Stimulated activated CD8-positive, alpha-beta memory T cell treated with anti-CD3 and anti-CD28 coated beads, Interleukin-2, amount 100 ng/mL, for 48 hours (primary cell): ENCODE data around the gene UFM1.
"Not testable (repeated sequence)": the region's sequence is repeated elsewhere in the genome, so short reads cannot be mapped to it uniquely, and the experiment has no call there.

Source experiments
- DNase-seq, 2 donors: peaks; one replicate each; pipeline ENCODE4 v3.0.0-alpha.2; 2020; ENCODE audit warnings: low read depth in 2 of 2

UFM1 gene

DNA sequence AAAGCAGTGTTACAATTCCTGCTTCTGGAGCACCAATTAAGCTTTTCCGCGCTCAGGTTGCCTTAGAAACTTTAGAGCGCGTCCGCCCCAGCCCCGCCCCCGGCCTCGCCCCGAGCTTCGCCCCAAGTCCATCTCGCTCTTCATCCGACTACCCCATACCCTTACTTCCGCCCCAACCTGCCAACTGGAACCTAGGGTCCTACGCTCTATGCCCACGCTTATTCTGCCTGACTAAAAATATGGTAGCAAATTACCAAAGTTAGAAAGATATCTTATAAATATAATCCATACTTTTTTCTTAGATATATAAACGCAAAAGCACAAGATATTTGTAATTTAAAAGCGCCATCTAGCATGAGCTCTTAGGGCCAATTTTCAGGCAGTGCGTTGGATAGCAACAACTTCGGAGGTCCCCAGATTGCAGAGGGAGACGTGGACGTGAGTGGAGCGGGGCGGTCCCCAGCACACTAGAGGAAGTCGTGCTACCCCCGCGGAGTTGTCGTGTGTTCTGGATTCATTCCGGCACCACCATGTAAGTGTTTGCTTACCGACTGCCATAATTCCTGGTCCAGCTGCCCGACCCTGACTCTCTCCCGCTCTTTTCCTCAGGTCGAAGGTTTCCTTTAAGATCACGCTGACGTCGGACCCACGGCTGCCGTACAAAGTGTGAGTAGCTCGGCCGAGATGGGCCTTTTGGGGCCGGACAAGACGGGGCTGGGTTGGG lies at the start of gene UFM1:
TSS of gene UFM1 (plus strand) at position 462 of the 724 bp plus-strand sequence. CDS start at position 531, 69 bp downstream.
- peak; percentile 72 to 78 for DNase-seq

DNA sequence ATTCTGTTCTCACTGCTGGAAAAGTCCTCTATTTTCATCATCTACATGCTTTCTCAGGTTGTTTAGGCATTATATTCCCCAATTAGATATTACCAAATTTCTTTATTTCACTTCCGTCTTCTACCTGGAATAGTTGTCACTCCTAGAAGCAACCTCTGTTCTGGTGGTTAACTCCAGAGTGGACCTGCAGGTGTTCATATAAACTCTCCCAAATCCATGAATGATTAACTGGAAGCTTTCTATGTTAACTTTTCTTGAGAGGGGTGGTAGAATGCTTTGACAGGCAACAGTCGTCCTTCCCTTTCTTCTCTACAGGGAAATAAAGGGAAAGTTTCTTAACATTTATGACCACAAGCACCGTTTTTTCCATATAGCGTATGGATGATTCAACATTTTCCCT lies 48.4 kb upstream of the UFM1 start:
- no peak for DNase-seq

DNA sequence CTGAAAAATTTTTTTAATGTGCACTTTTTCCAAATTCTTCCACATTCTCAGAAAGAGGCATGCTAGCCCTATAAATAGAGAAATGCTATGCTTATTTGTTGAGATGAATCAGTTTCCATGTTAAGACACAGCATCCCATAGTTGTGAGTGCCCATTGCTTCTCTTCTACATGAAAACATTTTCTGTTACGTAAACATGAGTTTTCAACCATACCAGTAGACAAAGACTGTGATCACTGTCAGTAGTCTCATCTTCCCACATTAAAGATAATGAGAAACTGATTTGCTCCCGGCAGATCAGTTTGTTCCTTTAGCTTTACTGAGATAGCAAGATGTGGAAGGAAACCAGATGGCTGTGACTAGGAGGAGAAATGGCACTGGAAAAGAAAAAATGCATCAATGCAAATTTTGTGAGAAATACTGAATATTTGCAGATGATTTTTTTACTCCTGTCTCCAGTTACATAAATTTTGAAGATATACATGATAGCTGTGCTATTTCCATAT lies 45.8 kb upstream of the UFM1 start:
- DNase-seq: no peak

DNA sequence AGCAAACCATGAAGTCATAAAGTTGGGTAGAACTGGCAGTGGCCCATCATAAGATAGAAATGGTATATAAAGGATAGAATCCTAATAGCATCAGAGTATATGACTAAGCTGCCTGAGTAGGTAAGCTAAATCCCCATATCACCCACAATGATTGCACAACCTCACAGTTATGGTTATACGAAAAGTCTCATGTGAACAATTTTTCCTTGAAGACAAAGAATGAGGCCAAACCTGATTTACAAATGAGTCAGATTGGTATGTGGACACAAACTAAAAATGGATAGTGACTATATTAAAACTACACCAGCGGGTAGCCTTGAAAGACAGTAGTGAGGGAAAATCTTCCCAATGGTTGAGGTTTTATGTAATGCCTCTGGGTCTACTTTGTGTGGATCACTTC lies 40.9 kb upstream of the UFM1 start:
- DNase-seq: no peak

DNA sequence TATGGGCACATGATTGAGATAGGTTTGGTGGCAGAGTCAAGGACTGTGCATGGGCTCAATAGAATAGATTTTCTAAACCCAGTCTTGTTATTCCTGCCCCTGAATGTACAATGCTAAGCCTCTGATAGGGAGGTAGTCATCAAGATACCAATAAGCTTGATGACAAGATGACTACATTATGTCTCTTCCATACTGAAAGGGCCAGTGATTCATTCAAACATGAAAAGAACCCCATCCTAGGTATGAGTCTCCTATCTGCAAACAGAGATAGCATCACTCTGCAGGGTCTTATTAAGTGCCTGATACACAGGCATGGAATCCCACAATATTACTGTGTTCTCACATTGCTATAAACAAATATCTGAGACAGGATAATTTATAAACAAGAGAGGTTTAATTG lies 40.3 kb upstream of the UFM1 start:
- no peak for DNase-seq

DNA sequence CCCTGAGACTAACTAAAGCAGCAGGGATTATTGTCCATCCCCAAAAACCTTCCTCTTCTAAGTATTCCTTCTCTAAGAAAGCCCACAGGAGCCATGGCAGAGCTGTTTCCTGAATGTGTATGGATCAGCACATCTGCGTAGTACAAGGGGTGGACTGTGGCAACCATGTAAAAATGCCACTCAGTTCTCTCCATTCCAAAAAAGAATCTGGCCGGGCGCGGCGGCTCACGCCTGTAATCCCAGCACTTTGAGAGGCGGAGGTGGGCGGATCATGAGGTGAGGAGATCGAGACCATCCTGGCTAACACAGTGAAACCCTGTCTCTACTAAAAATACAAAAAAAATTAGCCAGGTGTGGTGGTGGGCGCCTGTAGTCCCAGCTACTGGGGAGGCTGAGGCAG lies 38.5 kb upstream of the UFM1 start:
- not testable (repeated sequence) for DNase-seq

DNA sequence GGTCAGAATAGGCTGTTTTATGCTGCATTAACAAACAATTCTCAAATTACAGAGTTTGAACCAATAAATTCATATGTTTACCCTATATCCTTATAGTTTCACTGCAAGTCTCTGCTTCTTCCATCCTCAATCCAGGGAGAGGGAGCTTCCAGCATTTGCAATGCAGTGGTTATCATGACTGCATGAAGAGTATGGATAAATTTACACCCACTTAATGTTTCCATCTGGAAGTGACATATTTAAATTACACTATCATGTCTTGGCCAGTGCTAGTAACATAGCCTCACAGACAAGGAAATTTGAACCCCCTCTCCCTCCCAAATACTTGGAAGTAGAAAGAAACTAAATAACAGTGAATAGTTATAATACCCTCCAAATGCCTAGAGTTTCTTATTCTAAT lies 33.5 kb upstream of the UFM1 start:
- DNase-seq: no peak

DNA sequence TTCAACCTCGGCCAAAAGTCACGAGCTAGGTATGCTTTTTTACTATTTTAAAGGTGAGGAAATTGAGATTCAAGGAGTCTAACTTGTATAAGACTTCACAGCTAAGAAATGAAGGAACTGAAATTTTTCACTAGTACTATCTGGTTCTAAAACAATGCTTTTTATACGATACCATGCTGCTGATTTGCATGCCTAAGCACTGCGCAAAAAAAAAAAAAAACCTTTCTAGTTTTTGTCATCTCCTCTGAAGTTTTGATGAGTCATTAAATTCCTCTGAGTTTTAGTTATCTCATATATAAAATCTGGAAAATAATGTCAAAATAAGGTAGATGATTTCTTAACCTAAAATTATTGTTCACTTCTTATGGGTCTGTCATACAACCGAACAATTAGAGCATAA lies 28.0 kb upstream of the UFM1 start:
- no peak for DNase-seq

DNA sequence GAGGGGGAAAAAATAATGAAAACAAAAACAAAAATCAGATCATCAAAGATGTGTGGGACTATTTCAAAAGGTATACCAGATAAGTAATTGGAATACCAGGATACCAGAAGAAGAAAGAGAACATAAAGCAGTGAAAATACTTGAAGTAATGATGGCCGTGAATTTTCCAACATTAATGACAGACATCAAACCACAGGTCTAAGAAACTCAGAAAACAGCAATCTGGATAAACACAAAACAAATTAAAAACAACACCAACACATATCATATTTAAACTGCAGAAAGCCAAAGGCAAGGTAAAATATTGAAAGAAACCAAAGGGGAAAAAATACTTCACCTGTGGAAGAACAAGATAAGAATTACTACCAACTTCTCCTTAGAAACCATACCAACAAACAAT lies 24.2 kb upstream of the UFM1 start:
- DNase-seq: no peak

DNA sequence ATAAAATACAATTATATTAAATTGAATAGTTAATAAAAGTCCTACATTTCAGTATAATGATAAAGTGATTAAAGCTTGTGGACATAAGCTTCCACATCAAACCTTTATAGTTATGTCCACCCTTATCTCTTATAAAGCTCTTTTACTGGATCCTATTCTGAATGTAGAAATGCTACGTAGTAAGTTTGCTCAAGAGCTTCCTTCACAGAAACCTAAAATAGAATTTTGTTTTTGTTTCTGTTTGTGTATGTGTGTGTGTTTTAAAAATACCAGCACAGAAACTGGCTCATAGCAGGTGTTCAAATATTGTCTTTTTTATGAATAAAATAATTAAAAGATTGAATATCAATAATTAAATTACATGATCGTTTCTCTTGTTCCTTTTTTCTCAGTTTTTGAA lies 21.0 kb upstream of the UFM1 start:
- no peak for DNase-seq

DNA sequence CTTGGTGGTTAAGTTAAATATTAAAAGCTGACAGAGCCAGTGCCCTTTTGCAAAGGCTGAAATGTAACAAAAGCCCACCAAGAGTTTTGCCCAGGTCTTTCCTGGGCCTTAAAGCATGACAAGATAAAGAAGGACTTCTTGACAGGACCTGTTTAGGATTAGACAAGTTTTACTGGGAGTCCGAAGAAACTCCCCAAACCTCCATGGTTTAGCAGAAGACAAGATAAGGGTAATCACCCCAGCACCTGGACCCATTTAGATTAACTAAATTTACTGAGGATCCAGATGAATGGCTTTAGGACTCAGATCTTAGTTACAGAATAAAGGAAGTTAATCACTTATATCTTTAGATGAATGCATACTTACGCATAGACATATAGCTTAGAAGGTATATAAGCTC lies 14.8 kb upstream of the UFM1 start:
- DNase-seq: no peak

DNA sequence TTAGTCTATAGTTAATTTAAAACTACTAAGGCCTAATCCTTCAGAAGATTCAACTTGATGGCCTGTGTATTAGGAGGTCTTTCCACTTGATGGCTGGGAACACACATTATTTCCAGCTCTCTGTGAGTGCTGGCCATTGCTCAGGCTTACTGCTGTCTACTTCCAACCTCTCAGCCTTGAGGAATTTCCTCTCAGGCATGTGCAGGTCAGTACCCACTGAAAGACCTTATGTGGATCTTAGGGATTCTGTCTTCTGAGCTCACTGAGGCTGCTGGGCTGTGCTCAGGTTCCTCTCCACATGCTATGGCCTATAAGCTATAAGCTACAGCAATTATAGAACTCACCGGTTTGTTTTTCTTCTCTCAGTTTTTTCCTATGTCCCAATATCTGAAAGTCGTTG lies 11.6 kb upstream of the UFM1 start:
- no peak for DNase-seq

DNA sequence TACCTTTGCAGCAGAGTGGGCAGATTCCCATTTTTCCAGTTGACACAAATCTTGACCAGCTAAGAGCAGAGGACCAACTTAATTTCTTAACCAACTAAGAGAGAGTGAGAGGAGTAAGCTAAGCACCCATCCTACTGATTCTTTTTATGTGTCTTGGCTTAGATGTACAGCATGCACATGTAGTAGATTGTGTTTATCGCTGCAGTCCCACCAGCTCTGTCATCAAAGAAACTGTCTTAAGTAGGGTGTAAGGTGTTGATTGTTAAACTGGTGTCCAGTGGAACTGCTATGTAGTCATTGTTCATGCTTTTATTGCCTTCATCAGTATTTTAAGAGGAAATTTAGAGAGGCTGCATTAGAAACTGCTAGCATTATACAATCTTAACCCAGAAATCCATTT lies 9.0 kb upstream of the UFM1 start:
- DNase-seq: no peak

DNA sequence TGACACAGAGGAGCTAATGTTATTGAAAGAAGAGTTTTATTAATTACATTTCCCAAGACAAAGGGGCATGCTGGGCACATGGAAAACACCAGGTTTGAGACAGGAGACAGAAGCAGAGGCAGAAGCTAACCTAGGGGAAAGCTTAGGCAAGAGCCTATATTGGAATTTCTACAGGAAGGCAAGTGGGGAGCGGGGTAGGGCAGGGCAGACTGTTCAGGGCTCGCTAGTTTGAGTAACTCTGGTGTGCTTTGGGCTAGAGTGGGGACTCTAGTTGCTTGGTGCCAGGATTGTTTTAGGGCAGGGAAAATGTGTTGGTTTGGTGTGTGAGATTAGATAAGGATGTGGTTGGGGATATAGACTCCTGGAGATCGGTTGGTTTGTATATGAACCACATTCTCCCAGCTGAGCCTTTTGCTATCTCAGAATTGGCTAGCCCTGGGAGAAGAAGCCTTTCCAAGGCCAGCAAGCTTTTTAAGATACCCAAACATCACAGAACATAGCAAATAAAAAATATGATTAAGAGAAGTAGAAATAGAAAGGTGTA lies 8.4 kb upstream of the UFM1 start:
- no peak for DNase-seq

DNA sequence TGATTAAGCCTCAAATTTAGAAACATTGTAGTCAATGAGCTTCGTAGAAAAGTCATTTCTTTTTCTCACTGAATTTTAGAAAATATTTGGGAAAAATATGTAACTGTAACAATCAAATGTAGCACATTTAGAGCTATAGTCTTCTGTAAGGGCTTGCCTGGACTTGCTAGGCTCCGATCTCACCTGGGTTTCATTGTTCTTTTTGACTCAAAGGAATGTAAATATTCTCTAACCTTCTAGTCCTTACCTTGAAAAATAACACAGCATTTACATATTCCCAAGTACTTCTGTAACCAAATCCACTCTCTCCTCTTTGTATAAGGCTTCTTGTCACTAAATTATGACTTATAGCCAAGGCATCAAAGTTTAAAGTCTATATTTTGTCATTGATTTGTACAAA lies 2.9 kb upstream of the UFM1 start:
- DNase-seq: no peak

DNA sequence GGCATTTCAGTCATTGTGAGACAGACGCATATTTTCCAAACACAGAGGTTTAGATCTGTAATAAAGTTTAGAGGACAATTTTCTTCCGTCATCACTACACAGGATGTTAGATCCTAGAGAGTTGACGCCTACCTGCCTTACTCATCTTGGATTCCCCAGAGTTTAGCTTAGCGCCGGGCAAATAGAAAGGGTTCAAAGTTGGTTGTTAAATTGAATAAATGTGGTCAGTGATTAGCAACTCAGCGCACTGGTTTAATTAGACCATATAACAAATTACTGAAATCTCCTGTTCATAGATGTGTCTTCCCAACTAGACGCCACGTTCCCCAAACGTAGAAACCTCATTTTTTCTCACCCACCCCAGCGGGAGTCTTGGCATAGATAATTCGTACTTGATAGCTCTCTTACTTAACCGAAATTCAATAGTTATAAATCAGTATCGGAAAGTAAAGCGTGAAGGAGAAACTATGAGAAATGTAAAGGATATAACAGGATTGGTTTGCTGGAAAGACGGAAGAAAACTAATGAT lies 726 bp upstream of the UFM1 start:
- DNase-seq: no peak

DNA sequence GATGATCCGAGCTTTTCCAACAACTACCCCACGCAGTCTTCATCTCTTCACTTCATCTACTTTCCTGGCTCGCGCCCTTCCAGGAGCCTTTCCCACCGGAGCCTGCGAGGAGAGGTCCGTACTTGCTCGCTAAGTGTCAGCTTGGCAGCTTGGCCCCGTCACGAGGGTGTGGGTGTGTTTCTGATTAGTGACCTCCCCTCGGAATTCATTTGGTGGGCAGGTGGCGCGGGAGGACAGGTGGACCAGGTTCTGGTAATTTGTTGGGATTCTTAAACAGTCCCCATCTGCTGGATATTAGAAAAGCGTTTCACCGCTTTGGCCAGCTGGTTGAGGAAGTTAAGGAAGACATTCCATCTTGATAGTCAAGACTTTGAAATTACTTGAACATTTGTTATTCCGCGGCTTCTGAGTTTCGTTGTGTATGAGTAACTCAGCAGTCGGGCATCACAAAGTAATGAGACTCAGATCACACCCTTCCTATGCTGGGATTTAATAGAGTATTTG lies 515 bp downstream of the UFM1 start:
- peak; percentile 22 to 30 for DNase-seq

DNA sequence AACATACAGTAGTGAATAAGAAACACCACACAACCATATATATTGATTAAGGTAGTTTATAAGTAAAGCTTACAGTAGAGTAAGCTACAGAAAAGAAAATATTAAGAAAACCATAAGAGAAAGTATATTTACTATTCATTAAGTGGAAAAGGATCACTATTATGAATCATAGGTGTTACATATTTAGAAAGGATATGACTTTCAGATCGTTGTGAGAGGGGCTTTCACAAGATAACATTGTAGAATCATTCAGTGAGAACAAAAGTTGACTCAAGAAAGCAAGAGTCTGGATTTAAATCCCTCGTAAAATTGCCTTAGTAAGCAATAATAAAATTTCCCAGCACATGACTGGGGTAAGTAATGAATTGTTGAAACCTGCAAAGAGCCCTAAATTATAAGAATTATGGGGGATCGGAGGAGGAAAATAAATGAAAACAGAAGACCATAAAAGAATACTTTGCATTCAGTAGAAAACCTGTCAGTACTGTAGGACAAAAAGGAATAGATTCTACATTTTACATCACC lies 6.0 kb downstream of the UFM1 start:
- no peak for DNase-seq

DNA sequence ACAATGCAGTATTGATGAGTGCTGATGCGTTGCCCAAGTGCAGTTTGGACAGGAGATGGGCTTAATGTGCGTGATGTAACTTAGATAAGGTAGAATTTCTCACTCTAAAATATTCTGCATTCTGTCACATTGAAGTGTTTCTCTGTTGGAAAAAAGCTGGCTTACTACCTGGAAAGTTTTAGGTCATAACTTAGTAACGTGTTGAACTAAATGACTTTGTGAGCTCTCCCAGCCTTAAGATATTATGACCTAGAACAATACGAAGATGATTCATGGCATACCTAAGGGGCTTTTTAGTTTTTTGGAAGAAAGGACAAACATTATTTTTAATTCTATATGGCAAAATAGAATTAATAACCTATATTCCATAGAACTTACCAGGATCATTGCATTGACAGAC lies 9.0 kb downstream of the UFM1 start:
- DNase-seq: no peak

DNA sequence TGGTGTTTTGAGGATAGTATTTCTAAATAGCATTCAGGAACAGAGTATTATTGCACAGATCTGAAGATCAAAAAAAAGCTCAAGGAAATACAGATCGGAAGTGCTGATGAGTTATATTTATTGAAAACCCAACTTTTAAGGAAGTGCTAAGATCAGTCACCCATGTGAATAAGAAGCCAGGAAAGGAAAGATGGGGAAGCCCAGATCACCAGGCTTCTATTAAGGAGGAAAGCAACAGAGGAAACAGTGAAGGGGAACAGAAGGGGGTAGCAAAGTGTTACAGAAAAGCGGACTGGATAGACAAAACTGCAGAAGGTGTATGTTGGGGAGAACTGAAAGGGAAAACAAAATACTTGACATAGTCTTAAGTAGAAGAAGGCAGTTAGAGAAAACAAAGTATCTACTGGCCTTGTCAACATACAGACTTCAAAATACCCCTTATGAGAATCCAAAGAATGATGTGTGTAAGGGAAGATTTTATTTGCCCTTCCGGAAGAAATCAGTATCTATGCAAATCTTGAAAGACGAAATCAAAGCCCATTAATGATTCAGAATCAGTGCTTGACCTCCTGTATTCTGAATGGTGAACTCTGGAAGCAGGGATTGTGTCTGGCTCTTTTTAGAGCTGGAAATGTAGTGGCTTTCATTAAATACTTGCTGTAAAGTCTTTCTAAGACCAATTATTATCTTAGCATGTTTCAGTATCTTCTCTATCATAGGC lies 12.1 kb downstream of the UFM1 start:
- no peak for DNase-seq

DNA sequence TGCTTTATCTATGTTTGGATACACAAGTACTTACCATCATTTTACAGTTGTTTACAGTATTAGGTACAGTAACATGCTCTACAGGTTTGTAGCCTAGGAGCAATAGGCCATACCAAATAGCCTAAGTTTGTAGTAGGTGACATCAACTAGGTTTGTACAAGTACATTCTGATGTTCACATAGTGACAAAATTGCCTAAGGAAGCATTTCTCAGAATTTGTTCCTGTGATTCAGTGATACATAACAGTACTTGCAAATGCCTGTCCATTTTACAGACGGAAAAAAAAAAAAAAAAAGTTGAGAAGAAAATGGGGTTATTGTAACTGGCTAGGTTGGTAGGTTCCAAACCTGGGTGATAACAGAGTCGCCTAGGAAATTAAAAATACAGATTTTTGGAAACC lies 13.6 kb downstream of the UFM1 start:
- DNase-seq: no peak

DNA sequence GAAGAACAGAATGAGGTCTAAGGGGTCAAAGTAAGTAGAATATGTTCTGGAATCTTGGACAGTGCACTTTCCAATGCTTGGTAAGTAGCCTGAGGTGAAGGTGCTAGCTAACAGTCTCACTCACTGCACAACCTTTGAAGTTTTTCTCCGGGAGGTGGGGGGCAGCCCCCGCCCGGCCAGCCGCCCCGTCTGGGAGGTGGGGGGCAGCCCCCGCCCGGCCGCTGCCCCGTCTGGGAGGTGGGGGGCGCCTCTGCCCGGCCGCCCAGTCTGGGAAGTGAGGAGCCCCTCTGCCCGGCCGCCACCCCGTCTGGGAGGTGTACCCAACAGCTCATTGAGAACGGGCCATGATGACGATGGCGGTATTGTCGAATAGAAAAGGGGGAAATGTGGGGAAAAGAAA lies 14.1 kb downstream of the UFM1 start:
- not testable (repeated sequence) for DNase-seq
